Measurements from ENCODE around the gene USP31. TPM values are rescaled to one million over a fixed set of nuclear protein-coding genes. Genes with fewer than 3 reads are reported as not detected.

Gene USP31
- total RNA-seq, 4 donors from 2014 or later = 7.8 to 29.9 (median 11.0) TPM

- H3K4me3 ChIP-seq = no peak overlapping the region
- no peaks in the 10 kb centered on the region for H3K9me3 ChIP-seq
- H3K27me3 ChIP-seq = peaks cover 0 to 37% (median 0%) of the 10 kb centered on the region in 4 donors
- WGBS, 2 donors = 90 to 100% methylated on average over 1 of the region's 1 CpG
- H3K27ac ChIP-seq = no peak overlapping the region
- H3K4me1 ChIP-seq = no peaks in the 10 kb centered on the region
- intact Hi-C loops (cut with DNase I) = no loop called here
- no peaks in the 10 kb centered on the region for H3K36me3 ChIP-seq
- no peak for DNase-seq
- TF ChIP-seq CTCF (IDR thresholded peaks at IDR 0.05) = no peak
- no peak for TF ChIP-seq POLR2A (IDR thresholded peaks at IDR 0.05)
Measured at GRCh38 chr16:23027386-23027785, 121.9 kb downstream of the USP31 start.

- Histone ChIP-seq H3K36me3 (no peaks in the 10 kb centered on the region), H3K27me3 (peaks cover 0 to 33% (median 0%) of the 10 kb centered on the region in 4 donors), H3K4me3 (no peak overlapping the region), H3K4me1 (no peaks in the 10 kb centered on the region), H3K9me3 (no peaks in the 10 kb centered on the region), H3K27ac (no peak overlapping the region)
- TF ChIP-seq POLR2A (IDR thresholded peaks at IDR 0.05) (no peak), CTCF (IDR thresholded peaks at IDR 0.05) (no peak)
- no peak for DNase-seq
- intact Hi-C loops (cut with DNase I) = no loop called here
- WGBS, 2 donors = 11 to 18% methylated on average over 3 of the region's 3 CpGs
Measured at GRCh38 chr16:23026784-23027362, 122.4 kb downstream of the USP31 start.

GRCh38 chr16:23025692-23026307, 123.5 kb downstream of the USP31 start:
- no peaks in the 10 kb centered on the region for H3K4me1 ChIP-seq
- no peaks in the 10 kb centered on the region for H3K9me3 ChIP-seq
- DNase-seq = no peak
- no peaks in the 10 kb centered on the region for H3K36me3 ChIP-seq
- H3K27ac ChIP-seq = no peak overlapping the region
- intact Hi-C loops (cut with DNase I) = no loop called here
- 43 to 54% methylated on average over 4 of the region's 4 CpGs for WGBS, 2 donors
- H3K27me3 ChIP-seq = peaks cover 0 to 23% (median 0%) of the 10 kb centered on the region in 4 donors
- H3K4me3 ChIP-seq = no peak overlapping the region
- TF ChIP-seq POLR2A (IDR thresholded peaks at IDR 0.05) = no peak
- no peak for TF ChIP-seq CTCF (IDR thresholded peaks at IDR 0.05)

- no peak overlapping the region for H3K27ac ChIP-seq
- DNase-seq = no peak
- H3K9me3 ChIP-seq = no peaks in the 10 kb centered on the region
- WGBS, 2 donors = 60 to 63% methylated on average over 4 of the region's 4 CpGs
- H3K27me3 ChIP-seq = peaks cover 0 to 20% (median 0%) of the 10 kb centered on the region in 4 donors
- intact Hi-C loops (cut with DNase I) = no loop called here
- H3K4me1 ChIP-seq = no peaks in the 10 kb centered on the region
- TF ChIP-seq CTCF (IDR thresholded peaks at IDR 0.05) = no peak
- no peak for TF ChIP-seq POLR2A (IDR thresholded peaks at IDR 0.05)
- no peaks in the 10 kb centered on the region for H3K36me3 ChIP-seq
- H3K4me3 ChIP-seq = no peak overlapping the region
Measured at GRCh38 chr16:23024044-23024443, 125.2 kb downstream of the USP31 start.

- TF ChIP-seq POLR2A (IDR thresholded peaks at IDR 0.05) (no peak), CTCF (IDR thresholded peaks at IDR 0.05) (no peak)
Measured at GRCh38 chr16:23020084-23020483, 129.2 kb downstream of the USP31 start.

More at GRCh38 chr16:23020084-23020483, 129.2 kb downstream of the USP31 start:
- Histone ChIP-seq H3K36me3 (no peaks in the 10 kb centered on the region), H3K27me3 (peaks cover 0 to 10% (median 0%) of the 10 kb centered on the region in 4 donors), H3K27ac (no peak overlapping the region), H3K4me3 (no peak overlapping the region), H3K9me3 (no peaks in the 10 kb centered on the region), H3K4me1 (no peaks in the 10 kb centered on the region)
- intact Hi-C loops (cut with DNase I) = no loop called here
- no peak for DNase-seq
- 86 to 100% methylated on average over 2 to 3 of the region's 3 CpGs for WGBS, 2 donors

Measured in esophagus squamous epithelium (tissue), 5 donors.